PC-9 (cell line): Measurements from ENCODE around the gene SLC2A9.

Source experiments
- EZH2 ChIP-seq: fragments of 200-600 bp; sonication (generic); IDR thresholded peaks from 2 replicates; pipeline ENCODE4 v1.8.0; 2017; ENCODE audit warnings: antibody characterized with exemption, low read depth
- TF ChIP-seq, protein P1 (sequence below): fragments of 200-600 bp; sonication (generic); conservative IDR thresholded peaks from 2 replicates; pipeline ENCODE4 v1.6.1; 2017; ENCODE audit warnings: mixed run types, antibody characterized with exemption, mild to moderate bottlenecking, moderate library complexity

DNA sequence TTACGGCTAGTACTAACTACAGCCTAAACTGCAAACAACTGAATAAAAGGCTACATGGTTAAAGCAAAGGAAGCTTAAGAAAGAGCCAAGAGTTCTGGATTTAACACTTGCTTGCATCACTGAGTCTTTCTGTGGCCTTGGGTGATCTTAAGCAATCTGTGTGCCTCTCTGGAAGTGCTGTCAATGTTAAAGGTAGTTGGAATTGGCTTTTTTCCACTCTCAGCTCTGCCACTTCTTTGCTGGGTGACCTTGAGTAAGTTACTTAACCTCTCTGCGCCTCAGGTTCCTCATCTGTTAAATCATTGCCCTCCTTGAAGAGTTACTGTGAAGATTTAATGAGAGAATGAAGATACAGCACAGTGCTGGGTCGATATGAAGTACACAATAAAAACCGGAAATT, 15.7 kb downstream of the SLC2A9 start:
- TF ChIP-seq, protein P1, sequence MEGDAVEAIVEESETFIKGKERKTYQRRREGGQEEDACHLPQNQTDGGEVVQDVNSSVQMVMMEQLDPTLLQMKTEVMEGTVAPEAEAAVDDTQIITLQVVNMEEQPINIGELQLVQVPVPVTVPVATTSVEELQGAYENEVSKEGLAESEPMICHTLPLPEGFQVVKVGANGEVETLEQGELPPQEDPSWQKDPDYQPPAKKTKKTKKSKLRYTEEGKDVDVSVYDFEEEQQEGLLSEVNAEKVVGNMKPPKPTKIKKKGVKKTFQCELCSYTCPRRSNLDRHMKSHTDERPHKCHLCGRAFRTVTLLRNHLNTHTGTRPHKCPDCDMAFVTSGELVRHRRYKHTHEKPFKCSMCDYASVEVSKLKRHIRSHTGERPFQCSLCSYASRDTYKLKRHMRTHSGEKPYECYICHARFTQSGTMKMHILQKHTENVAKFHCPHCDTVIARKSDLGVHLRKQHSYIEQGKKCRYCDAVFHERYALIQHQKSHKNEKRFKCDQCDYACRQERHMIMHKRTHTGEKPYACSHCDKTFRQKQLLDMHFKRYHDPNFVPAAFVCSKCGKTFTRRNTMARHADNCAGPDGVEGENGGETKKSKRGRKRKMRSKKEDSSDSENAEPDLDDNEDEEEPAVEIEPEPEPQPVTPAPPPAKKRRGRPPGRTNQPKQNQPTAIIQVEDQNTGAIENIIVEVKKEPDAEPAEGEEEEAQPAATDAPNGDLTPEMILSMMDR = no peak
- TF ChIP-seq EZH2 = no peak
